Testis (tissue), 2 donors: ENCODE data around the gene ADORA1.

Source experiments
- CTCF ChIP-seq, 3 experiments: fragments of 450-650 bp in 2 of 3; fragments of 200-600 bp in 1 of 3; sonication (generic) in 1 of 3; IDR thresholded peaks; one replicate each; pipeline ENCODE4 v1.5.1; 2016 to 2019; ENCODE audit warnings: antibody characterized with exemption in 3 of 3, mild to moderate bottlenecking in 2 of 3, moderate library complexity in 1 of 3
- POLR2A ChIP-seq: fragments of 450-650 bp; IDR thresholded peaks from one replicate; pipeline ENCODE4 v1.6.1; 2017; ENCODE audit warnings: antibody characterized with exemption, mild to moderate bottlenecking, moderate library complexity

DNA sequence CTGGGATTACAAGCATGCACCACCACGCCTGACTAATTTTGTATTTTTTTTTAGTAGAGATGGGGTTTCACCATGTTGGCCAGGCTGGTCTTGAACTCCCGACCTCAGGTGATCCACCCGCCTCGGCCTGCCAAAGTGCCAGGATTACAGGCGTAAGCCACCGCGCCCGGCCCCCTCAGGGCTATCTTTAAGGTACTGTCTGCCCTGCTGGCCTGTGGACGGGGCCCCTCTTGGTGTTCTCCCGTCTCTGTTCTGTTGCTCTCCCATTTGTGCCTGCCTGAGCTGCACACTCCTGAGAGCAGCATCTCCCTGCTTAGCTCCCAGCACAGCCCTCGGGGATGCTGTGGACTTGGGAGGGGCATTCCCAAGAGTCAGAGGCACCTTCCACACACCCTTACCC is 34.2 kb downstream of the ADORA1 start:
- TF ChIP-seq CTCF (IDR thresholded peaks at IDR 0.05) (no peak), POLR2A (no peak)
